Cardiac muscle cell (in vitro differentiated cells and primary cell): ENCODE data around the gene ACD. TPM values are rescaled to one million over a fixed set of nuclear protein-coding genes. Genes with fewer than 3 reads are reported as not detected.

Experiments
- DNase-seq, 2 donors: peaks; one replicate each; pipeline versions ENCODE4 v3.0.0 to v3.0.0-alpha.2; 2010 to 2017; ENCODE audit warnings: low read depth in 1 of 2, low spot score in 1 of 2
- H3K27ac ChIP-seq: fragments of 200-600 bp; sonication (generic); 2 replicates; pipeline ENCODE4 v1.5.1; 2016
- H3K27me3 ChIP-seq: fragments of 200-600 bp; sonication (generic); 2 replicates; pipeline ENCODE4 v1.6.0; 2016; ENCODE audit warnings: control low read depth
- H3K36me3 ChIP-seq: fragments of 200-600 bp; sonication (generic); 2 replicates; pipeline ENCODE4 v1.5.1; 2016; ENCODE audit warnings: control low read depth
- H3K4me1 ChIP-seq: fragments of 200-600 bp; sonication (generic); 2 replicates; pipeline ENCODE4 v1.8.1; 2017; ENCODE audit warnings: low read depth, mild to moderate bottlenecking, mixed run types
- H3K4me3 ChIP-seq: fragments of 200-600 bp; sonication (generic); 2 replicates; pipeline ENCODE4 v1.5.1; 2016; ENCODE audit warnings: mild to moderate bottlenecking
- H3K9me3 ChIP-seq: fragments of 200-600 bp; sonication (generic); 2 replicates; pipeline ENCODE4 v1.5.1; 2017; ENCODE audit warnings: low read depth, mild to moderate bottlenecking, control low read depth
- polyA plus RNA-seq: library from polyadenylated mRNA; unstranded; fragments of >200 nt; fragmentation: Nextera tagmentation; extraction: Ambion mirVana; gene quantifications from 2 replicates; pipeline ENCODE4 v1.2.1, GENCODE V29; 2016
- total RNA-seq: library from RNA; depleted of rRNA; stranded (reverse); fragments of >200 nt; gene quantifications from 2 replicates; pipeline ENCODE4 v1.2.3, GENCODE V29; 2016
- TF ChIP-seq, protein P1 (sequence below): IDR thresholded peaks from 2 replicates; pipeline ENCODE4 v1.5.1; 2012; ENCODE audit warnings: low read depth, mild to moderate bottlenecking, low read length

Gene ACD
- total and polyA plus RNA-seq, 2 experiments from 2014 or later, result 17.2 to 31.8 TPM

- H3K9me3 ChIP-seq, result no peaks in the 10 kb centered on the region
- no peaks in the 10 kb centered on the region for H3K27me3 ChIP-seq
- no peak for DNase-seq
- H3K4me3 ChIP-seq, result no peak overlapping the region
- no peaks in the 10 kb centered on the region for H3K4me1 ChIP-seq
- H3K27ac ChIP-seq, result no peak overlapping the region
- TF ChIP-seq, protein P1, sequence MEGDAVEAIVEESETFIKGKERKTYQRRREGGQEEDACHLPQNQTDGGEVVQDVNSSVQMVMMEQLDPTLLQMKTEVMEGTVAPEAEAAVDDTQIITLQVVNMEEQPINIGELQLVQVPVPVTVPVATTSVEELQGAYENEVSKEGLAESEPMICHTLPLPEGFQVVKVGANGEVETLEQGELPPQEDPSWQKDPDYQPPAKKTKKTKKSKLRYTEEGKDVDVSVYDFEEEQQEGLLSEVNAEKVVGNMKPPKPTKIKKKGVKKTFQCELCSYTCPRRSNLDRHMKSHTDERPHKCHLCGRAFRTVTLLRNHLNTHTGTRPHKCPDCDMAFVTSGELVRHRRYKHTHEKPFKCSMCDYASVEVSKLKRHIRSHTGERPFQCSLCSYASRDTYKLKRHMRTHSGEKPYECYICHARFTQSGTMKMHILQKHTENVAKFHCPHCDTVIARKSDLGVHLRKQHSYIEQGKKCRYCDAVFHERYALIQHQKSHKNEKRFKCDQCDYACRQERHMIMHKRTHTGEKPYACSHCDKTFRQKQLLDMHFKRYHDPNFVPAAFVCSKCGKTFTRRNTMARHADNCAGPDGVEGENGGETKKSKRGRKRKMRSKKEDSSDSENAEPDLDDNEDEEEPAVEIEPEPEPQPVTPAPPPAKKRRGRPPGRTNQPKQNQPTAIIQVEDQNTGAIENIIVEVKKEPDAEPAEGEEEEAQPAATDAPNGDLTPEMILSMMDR, result no peak
- peaks cover 52% of the 10 kb centered on the region for H3K36me3 ChIP-seq
These were observed 46.3 kb downstream of the ACD start for GRCh38 chr16:67613808-67614207.

- Histone ChIP-seq H3K4me1 (peaks cover 4% of the 10 kb centered on the region), H3K27me3 (no peaks in the 10 kb centered on the region), H3K36me3 (peaks cover 22% of the 10 kb centered on the region), H3K4me3 (no peak overlapping the region), H3K9me3 (no peaks in the 10 kb centered on the region), H3K27ac (no peak overlapping the region)
- TF ChIP-seq, protein P1, result no peak
- DNase-seq, result no peak
These were observed 51.7 kb downstream of the ACD start for GRCh38 chr16:67608364-67608763.

Other genes with a start within 250 kb of the ACD start
- gene ZDHHC1, start 243.8 kb downstream of the ACD start, total RNA-seq, result 17.4 and 18.7 TPM in 2 replicates
- 19.1 and 22.4 TPM in 2 replicates for gene ZDHHC1, start 243.8 kb downstream of the ACD start, polyA plus RNA-seq
- gene HSD11B2, start 229.1 kb downstream of the ACD start, total RNA-seq, result 0.28 and 0.36 TPM in 2 replicates
- 0.26 and 0.84 TPM in 2 replicates for gene HSD11B2, start 229.1 kb downstream of the ACD start, polyA plus RNA-seq
- 74.5 and 140 TPM in 2 replicates for gene ATP6V0D1, start 179.1 kb downstream of the ACD start, total RNA-seq
- 139 and 203 TPM in 2 replicates for gene ATP6V0D1, start 179.1 kb downstream of the ACD start, polyA plus RNA-seq
- gene AGRP, start 176.7 kb downstream of the ACD start, total RNA-seq, result not detected in 2 replicates
- gene AGRP, start 176.7 kb downstream of the ACD start, polyA plus RNA-seq, result 0.71 TPM in 1 of 2 replicates, not detected in the other
- gene RIPOR1, start 131.4 kb downstream of the ACD start, total RNA-seq, result 27.3 and 35.7 TPM in 2 replicates
- gene RIPOR1, start 131.4 kb downstream of the ACD start, polyA plus RNA-seq, result 29.5 and 46.3 TPM in 2 replicates
- gene CTCF, start 97.7 kb downstream of the ACD start, total RNA-seq, result 25.2 and 33.9 TPM in 2 replicates
- gene CTCF, start 97.7 kb downstream of the ACD start, polyA plus RNA-seq, result 37.6 and 38.0 TPM in 2 replicates
- 0.78 and 1.6 TPM in 2 replicates for gene CARMIL2, start 15.1 kb downstream of the ACD start, total RNA-seq
- 2.3 and 2.4 TPM in 2 replicates for gene CARMIL2, start 15.1 kb downstream of the ACD start, polyA plus RNA-seq
- gene PARD6A, start 700 bp upstream of the ACD start, total RNA-seq, result 0.71 and 0.74 TPM in 2 replicates
- gene PARD6A, start 700 bp upstream of the ACD start, polyA plus RNA-seq, result 0.91 and 1.1 TPM in 2 replicates
- gene ENKD1, start 6.5 kb upstream of the ACD start, total RNA-seq, result 29.8 and 34.8 TPM in 2 replicates
- gene ENKD1, start 6.5 kb upstream of the ACD start, polyA plus RNA-seq, result 23.3 and 23.8 TPM in 2 replicates
- 13.0 and 14.9 TPM in 2 replicates for gene C16orf86, start 6.6 kb upstream of the ACD start, total RNA-seq
- gene C16orf86, start 6.6 kb upstream of the ACD start, polyA plus RNA-seq, result 1.7 and 5.1 TPM in 2 replicates
- 5.9 and 8.4 TPM in 2 replicates for gene GFOD2, start 59.1 kb upstream of the ACD start, total RNA-seq
- gene GFOD2, start 59.1 kb upstream of the ACD start, polyA plus RNA-seq, result 2.2 and 5.6 TPM in 2 replicates
- gene RANBP10, start 146.3 kb upstream of the ACD start, total RNA-seq, result 7.4 and 8.0 TPM in 2 replicates
- 13.4 and 13.6 TPM in 2 replicates for gene RANBP10, start 146.3 kb upstream of the ACD start, polyA plus RNA-seq
- 1.1 and 4.0 TPM in 2 replicates for gene TSNAXIP1, start 146.6 kb upstream of the ACD start, total RNA-seq
- 1.7 and 3.0 TPM in 2 replicates for gene TSNAXIP1, start 146.6 kb upstream of the ACD start, polyA plus RNA-seq
- gene THAP11, start 182.1 kb upstream of the ACD start, total RNA-seq, result 75.3 and 80.7 TPM in 2 replicates
- gene THAP11, start 182.1 kb upstream of the ACD start, polyA plus RNA-seq, result 61.3 and 68.3 TPM in 2 replicates
- 77.6 and 213 TPM in 2 replicates for gene NUTF2, start 186.7 kb upstream of the ACD start, total RNA-seq
- gene NUTF2, start 186.7 kb upstream of the ACD start, polyA plus RNA-seq, result 220 and 235 TPM in 2 replicates
- gene CENPT, start 187.4 kb upstream of the ACD start, total RNA-seq, result 42.1 and 61.8 TPM in 2 replicates
- gene CENPT, start 187.4 kb upstream of the ACD start, polyA plus RNA-seq, result 65.2 and 70.2 TPM in 2 replicates
- 89.6 and 95.7 TPM in 2 replicates for gene EDC4, start 212.8 kb upstream of the ACD start, total RNA-seq
- 68.3 and 87.8 TPM in 2 replicates for gene EDC4, start 212.8 kb upstream of the ACD start, polyA plus RNA-seq
- gene NRN1L, start 224.6 kb upstream of the ACD start, total RNA-seq, result 2.2 and 4.8 TPM in 2 replicates
- 0.32 and 0.73 TPM in 2 replicates for gene NRN1L, start 224.6 kb upstream of the ACD start, polyA plus RNA-seq
- 31.0 and 31.6 TPM in 2 replicates for gene PSKH1, start 233.0 kb upstream of the ACD start, total RNA-seq
- 46.7 and 48.8 TPM in 2 replicates for gene PSKH1, start 233.0 kb upstream of the ACD start, polyA plus RNA-seq